CD4-positive, alpha-beta T cell treated with Interleukin-15 for 1 hour (primary cell): ENCODE results near the gene MCTP1.

Experiments
- DNase-seq: peaks from one replicate; pipeline ENCODE4 v3.0.0-alpha.2; 2020

The MCTP1 gene

DNA sequence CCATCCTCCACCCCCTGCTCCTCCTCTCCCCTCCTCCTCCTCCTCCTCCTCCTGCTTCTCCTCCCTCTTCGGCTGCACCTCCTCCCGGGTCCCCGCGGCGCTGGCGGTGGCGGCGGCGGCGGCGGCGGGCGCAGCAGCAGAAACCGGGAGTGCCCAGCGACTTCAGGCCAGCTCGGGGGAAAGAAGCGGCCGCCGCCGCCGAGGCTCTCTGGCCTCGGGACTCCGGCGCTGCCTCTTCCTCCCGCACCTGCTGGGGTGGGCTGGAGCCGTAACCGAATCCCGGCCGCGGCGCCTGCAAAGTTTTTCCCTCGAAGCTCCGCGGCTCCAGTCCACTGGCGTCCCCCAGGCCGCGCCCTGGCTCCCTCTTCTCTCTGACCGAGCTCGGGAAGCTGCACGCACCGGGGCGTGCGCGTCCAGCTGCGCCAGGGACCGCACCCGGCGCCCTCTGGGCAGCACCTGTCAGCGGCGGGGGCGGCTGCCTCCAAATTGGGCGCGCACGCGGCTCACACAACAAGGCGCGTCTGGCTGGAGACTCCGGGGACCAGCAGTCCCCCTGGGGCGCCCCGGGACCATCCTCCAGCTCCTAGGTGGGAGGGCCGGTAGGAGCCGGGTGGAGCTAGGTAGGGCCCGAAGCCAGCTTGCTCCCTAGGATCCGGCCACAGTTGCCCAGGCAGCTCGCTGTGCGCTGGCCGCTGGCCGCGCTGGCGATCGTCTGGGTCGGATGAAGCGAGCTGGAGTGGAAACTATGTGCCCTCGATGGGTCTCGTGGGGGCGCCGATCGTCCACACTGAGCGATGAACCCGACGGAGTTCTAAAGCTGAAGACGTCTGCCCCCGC is at the start of gene MCTP1:
TSS of gene MCTP1 (minus strand) at position 523 of the 837 bp plus-strand sequence.
- no peak for DNase-seq

DNA sequence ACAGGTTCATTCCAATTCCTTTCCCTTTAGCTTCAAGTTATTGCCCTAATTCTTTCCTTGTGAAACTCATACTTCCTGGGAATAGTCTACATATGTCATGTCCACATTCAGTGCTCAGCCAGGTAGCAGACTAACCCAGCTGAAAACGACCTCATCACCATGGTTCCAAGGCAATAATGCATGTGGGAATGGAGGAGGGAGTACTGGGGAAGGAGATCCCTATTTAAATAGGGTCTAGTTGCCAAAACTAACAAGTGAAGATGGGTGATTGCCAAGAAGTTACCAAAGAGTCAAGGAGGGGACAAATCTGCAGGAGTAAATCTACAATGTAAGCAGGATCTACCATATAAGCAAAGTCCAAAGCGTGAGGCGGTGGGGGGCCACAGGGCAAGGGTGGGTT is 47.3 kb upstream of the MCTP1 start:
- DNase-seq, result no peak

DNA sequence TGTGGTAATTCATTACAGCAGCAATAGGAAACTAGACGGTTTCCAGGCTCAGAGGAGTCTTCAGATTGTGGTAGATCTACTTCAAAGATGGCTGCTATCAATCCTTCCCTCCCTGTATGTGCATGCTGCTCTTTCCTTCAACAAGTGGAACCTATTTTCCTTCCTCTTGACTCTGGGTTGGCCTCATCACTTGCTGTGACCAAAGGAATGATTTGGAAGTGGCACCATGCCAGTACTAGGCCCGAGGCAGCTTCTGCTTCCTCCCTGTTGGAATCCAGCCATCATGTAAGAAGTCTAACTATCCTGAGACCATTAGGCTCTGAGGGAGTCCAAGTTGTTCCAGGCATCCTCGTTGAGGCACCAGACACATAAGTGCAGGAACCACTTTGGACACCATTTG is 46.5 kb upstream of the MCTP1 start:
- DNase-seq, result no peak

DNA sequence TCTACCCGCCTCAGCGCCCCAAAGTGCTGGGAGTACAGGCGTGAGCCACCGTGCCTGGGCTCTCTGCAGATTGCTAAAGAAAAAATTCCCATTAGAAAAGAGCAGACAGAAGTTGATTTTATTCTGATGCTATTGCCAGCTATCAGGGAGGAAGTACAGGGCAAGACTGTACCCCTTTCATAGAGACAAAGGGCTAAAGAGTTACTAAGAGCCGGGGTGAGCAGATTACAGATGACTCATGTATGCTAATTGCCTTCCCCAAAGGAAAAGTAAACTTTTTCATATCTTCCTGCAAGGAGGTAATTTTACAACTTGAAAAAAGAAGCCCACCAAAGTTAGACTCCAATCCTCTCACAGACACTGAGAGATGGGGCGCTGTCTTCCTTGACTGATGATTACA is 42.3 kb upstream of the MCTP1 start:
- no peak for DNase-seq

DNA sequence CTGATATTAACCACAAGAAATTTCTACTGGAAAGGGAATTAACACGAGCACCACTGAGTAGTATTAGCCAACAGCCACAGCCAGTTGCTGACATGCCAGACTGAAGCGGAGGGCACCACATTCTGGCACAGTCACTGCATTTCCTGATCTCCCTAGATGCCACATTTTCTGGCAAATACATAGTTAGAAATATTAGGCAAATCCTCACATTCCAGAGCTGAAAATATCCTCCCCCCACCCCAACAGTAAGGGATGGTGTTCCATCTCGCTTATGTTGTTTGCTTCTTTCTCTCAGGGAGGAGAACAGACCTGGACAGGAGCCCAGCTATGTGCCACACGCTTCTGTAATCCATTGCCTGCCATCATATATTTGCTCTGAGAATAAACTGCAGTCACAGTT is 32.8 kb upstream of the MCTP1 start:
- no peak for DNase-seq

DNA sequence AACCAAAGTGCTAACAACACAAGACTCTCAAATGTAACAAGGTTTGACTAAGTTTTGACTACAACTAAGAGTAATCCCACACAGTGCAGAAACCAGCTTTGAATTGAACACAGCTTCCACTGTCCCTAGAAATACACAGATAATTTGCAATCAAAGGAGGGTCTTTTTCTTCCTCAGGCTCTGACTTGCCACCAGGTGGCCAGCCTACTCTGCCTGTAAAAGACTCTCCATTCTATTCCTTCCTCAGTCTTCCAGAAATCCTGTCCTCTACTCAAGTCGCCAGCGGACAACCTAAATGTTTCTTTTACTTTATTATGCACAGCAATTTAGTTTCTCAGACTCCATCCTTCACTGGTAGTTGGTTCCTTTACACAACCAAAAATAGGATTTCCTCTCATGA is 32.2 kb upstream of the MCTP1 start:
- DNase-seq, result no peak

DNA sequence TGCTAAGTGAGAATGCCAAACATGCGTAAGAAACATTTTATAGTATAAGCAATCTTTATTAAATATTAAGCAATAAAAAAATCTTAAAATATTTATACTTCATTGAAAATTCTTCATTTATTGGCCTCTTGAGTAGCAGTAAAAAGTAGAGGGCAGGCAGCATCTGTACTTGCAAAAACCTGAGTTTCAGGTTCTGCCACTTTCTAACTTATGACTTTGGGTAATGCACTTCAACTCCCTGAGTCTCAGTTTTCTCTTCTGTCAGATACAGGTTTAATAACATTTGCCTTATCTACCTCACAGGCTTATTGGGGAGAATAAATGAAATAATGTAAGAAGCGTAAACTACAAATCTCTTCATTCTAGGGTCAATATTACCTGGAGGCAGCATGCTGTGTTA is 19.8 kb upstream of the MCTP1 start:
- DNase-seq, result no peak

DNA sequence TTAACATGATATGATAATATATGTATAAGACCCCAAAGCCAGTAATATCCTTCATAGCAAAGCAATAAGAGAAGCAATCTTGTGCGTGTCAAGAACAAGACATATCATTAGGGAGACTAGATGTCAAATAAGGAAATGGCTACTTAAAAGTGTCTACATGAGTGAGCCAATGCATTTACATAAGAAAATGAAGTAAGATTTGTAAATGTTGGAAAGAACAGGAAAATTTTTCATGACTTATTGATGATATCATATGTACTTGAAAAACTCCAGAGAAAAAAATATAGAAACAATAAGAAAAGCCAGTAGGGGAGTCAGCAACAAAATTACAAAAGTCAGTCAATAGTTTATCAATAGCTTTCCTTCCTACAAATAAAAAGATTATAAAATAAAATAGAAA is 13.8 kb upstream of the MCTP1 start:
- no peak for DNase-seq

DNA sequence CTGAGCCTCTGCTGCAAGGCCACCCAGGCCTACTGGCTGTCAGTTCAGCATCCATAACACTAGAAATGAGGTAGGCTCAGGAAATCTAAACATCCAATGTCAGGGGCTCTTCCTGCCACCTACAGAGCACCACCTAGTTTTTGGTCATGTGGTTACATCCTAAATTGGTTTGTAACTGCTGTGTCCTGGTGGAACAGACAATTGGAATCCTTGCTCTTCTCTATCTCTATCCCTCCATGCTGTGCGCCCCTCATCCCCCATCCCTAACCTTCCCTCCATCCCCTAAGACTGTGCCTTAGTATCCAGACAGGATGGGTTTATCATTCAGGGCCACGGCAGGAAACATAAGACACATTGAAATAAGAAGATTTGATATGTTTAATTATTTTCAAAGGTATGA is 11.4 kb upstream of the MCTP1 start:
- DNase-seq, result no peak

DNA sequence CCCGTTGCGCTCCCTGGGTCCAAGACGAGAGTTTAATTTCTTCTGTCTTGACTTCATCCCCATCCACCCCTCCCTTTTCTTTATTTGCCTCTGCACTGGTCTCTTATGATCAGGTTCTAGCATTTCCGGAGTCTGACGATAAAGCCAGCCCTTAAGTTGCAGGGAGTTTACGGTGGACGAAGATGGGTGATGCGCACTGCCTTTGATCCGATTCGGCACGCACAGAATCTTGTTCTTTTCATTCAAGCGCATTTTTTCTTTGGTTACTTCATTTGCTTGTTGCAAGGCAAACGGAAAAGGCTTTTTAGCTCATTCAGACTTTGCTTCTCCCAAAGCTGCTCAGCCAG is 488 bp upstream of the MCTP1 start:
- DNase-seq, result no peak

DNA sequence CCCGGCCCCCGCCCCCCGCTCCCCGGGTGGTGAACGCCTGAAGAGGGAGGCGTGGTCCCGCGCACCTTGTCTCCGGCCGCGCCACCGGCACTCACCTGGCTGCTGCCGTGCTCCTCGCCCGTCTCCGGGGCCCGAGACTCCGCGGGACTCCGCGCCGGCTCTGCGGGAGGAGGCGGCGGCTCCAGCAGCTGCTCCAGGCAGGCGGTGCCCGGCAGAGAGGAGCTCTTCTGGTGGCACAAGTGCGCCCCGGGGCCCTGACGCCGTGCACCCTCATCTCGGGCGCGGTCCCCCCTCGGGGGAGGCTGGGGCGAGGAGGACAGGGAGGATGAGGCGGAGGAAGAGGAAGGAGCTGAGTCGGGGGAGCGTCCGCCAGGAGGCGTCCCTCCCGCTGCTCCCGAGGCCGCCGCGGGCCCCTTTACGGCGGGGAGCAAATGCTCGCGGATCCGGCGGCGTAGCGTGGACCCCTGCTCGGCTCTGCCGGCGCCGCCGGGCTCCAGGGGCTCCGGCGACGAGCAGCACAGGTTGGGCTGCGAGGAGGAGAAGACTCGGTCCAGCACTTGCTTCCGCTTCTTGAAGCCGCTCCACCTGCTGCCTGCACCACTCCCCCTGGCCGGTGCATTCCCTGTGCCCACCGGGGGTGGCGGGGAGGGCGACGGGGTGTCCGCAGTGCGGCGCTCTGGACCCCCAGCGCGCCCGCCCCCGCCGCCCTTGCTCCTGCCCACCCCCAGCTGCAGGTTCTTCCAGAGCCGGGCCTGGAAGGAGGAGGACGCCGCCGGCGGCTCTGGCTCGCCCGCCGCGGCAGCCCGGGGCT is 928 bp downstream of the MCTP1 start:
- no peak for DNase-seq

DNA sequence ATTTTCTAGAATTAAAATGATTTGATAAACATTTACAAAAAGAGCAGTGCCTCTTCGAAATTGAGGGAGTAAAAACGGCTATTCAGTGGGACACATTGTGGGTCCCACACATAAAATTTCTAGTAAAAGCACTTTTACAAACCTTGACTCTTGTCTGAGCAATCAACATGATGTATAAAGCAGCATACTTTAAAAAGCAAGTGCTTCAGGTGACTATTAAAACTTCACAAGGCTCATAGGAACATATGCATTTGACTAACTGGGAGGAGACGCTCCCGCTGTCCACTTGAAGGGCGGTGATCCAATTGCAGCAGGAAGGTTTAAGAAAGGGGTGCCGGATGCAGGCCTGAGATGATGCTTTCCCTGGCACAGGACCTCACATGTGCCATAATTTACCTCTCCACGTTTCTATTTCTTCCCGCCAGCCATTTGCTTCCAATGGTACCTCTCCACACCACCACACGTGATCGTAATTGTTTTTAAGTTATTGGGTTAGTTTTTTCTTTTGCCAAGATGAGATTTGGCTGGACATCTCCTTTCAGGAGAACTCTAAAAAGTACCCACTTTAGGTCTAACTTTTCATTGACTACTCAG is 1.8 kb downstream of the MCTP1 start:
- no peak for DNase-seq

DNA sequence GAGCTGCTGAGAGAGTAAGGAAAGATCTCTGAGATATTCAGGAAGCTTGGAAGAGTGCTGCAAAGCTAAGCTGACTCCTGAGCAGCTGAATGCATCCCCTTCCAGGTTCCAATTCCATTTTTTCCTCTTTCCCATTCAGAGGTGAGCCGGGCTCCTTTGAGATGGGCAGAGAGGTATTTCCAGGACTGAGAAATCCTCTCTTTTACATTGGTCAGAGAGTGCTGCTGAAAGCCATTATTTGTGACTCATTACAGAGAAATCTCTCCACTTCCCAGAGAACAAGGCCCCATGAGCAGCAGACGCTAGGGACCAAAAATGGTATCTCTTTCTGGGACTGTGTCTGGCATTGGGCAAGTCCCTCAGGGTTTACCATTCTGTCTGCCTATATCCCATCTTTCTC is 3.7 kb downstream of the MCTP1 start:
- DNase-seq, result no peak

DNA sequence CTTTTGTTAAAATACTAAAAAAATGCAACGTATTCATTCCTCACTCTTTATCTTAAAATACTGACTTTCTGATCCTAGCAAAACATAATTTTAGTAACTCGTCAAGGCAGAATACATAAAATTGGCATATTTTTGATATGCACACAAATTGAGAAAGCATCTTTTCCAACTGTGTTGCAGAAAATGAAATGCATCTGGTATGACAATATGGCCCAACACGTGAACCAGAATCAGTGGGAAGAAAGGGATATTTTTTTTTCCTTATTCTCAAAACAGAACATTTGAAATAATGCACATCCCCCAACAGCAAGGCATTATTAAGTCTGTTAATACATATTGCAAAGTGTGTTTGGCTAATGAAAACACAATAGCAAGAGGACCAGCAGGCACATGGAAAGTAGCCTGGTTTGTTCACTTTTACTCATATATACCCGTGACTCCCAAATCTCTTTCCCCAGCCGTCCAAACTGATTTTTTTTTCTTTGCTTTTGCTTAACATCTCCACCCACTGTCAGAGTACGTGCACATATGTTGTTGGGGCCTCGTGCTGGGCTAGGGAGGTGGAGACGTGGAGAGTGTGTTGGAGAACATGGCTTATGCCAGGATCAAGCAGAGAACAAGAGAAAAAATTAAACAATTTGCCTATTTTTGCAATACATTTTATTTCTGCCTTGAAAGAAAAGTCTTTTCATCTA is 4.3 kb downstream of the MCTP1 start:
- DNase-seq, result no peak

DNA sequence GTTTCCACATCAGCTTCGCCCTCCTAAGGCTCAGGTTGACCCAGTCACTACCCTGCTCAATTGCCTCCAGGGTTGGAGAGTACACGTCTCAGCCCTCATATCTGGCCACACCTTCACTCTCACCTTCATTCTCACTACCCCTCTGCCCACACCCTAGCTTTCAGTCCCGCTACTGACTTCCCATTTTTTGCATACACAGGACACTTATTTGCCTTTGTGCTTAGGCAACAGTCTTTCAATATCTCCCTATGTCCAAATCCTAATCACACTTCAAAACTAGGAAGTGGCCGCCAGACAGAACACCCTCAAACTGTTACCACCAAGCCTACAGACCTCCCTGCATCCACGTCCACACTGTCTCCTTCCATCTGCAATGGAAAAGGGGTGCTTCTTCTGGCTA is 10.9 kb downstream of the MCTP1 start:
- no peak for DNase-seq

DNA sequence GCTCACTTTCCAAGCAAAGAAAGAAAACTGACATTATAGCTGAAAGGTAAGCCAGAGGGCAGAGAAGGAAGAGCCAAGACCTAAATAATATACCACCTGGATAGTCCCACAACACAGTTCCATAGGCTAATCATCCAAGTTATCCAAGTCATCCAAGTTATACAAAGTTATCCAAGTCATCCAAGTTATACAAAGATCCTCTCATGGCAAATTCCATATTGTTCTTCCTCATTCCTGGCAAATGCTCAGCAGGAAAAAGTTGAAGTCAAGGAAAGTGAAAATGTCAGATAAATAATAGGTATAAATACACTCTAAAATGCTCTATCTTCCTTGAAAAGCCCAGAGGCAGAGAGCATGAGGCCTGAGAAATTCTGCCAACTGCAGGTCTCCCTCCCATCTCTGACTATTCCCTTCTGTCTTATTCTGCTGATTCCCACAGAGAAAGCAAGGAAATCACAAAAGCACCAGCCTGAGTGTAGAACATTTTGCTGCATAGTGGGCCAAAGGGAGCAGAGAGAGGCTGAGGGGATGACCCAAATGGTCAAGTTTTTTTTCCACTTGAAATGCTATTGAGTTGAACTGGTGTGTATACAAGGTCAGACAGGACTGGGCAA is 12.5 kb downstream of the MCTP1 start:
- DNase-seq, result no peak

DNA sequence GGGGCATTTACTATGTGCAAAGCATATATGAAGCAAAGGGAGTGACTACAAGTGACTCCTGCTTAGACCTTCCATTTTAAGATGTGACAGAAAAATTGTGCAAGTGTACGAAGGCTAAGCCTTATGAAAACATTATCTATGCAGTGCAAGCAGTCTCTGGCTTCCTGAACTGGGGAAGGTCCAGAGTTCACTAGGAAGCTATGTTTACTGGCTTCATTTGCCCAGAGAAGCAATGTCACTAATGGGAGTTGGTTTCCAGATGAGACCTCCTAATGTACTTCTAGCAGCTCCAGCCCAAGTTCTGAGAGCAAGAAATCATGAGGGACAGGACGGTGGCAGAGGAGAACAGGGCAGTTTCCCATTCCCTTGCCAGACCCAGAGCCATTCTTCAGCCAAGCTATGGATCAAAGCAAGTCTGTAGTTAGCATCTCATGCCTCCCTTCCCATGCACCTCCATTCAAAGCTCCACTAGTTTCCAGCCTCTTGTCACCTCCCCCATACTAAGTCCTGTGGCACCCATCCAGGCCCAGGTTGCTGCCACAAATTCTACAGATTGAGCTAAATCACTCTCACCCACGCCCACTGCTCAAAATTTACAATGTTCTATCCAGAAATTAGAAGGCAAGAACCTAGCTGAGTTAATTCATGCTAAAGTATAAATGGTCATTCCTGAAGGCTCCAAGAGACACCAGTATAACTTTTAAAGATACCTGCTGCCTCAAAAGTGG is 21.8 kb downstream of the MCTP1 start:
- DNase-seq, result no peak

DNA sequence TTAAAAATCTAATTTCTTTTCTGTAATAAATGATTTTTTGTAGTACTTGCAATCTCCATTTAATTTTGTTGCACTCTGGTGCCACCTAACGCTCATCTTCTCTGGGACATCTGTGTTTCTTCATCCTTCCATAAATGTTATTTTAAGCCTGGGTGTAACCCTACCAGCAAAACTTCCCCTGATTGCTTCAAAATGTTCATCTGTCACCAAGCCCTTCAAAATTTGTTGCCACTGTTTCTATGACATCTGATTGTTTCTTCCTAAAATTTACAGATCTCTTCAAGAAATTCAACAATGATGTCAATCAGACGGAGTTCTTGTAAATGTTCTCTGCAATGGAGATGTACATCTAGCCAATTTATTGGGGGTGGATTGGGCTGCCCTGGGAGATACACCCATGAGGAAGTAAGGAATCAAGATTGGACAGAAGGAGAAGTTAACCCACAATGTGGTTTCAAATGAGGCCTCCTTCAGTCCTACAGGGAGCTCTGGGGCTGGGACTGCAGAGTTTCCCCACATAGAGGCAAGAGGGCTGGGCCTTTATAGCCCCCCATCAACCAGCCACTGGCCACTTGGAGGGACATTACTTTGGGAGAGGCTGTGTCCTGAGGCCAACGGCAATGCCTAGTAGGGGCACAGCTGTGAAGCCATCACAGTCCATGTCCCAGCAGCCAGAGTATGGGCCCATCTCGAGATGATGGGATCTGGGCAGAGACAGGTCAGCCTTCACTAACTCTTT is 23.3 kb downstream of the MCTP1 start:
- peak; percentile 49 for DNase-seq

DNA sequence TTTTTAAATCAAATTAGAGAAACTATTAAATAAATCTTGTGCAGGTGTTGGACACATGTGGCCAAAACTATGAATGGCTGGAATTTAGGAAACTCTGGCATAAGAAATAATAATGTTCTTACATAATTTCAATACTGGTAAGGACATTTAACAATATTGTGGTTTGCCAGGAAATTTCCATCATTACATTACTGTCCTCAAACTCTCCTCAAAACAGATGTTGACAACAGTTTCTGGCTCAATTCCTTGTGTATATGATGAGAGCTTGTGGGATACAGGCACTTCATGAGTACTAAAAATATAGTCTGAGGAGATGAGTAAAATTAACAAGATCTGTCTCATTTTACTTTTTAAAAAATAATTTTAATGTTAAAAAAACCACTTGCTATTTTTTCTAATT is 27.9 kb downstream of the MCTP1 start:
- DNase-seq, result no peak

DNA sequence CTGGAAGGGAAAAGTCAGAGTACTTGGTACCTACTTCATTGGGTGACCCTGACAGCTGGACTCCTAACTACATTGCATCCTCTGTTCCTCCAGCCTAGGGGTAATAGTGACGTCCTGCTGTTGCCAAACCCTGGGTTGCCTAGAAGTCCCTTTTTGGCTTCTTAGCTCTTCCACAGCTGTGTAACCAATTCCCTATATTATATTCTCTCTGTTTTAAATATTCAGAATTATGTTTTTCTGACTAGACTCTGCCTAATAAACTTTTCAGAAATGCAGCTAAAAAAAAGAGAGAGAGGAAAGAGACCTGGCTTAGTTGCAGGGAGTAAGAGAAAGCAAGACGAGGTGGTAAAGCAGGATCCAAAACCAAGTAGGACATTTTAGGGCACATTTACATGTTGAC is 28.4 kb downstream of the MCTP1 start:
- DNase-seq, result no peak

DNA sequence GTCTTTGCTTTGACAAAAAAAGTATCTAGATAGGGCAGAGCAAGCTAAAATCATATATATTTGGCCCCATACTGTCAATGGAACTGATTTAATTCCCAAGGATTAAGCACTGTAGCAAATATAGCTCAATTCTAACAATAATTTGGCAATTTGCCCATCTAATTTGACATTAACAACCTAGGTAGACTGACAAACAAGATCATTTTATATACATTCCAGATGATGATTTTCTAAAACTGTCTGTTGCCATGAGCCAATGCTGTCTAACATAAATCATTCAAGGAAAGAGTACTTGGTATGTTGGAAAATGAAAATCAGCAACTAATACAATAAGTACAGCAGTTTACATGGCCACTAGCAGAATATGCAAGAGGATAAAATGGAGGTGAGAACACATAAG is 32.1 kb downstream of the MCTP1 start:
- no peak for DNase-seq

DNA sequence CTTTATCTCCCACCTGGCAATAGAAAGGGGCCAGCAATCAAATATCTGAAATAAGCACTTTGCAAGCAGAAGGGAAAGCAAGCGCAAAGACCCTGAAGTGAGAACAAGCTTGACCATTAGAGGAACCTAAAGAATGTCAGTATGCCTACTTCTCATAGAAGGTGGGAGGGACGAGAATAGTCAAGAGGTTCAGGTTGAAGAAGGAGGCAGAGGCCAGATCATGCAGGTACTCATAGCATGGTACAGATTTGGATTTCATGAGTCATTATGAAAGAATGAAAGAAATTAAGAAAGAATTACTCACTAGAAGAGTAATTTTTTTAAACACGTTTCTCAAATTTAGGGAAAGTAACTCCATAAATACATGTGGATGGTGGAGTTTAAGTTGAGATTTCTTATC is 33.7 kb downstream of the MCTP1 start:
- no peak for DNase-seq
